ENCODE measurements around the gene SLC9A7. TPM values are rescaled to one million over a fixed set of nuclear protein-coding genes. Genes with fewer than 3 reads are reported as not detected.

The SLC9A7 gene
- total and polyA plus RNA-seq, 2 donors (not counting 1 experiment from before 2014, with no cell fraction given): 13.9 to 47.7 TPM

GRCh38 chrX:46576458-46576857, 182.5 kb downstream of the SLC9A7 start:
- Histone ChIP-seq H3K9me3 (ENCODE audit: control insufficient read depth, insufficient read depth, low read depth, low read length) (no peaks in the 10 kb centered on the region), H3K79me2 (ENCODE audit: control insufficient read depth, insufficient read depth, low read length) (peaks cover 7% of the 10 kb centered on the region), H3K27ac (ENCODE audit: insufficient read depth, low read length) (peak overlapping the region; percentile 14), H3K9ac (ENCODE audit: insufficient read depth, low read length) (no peak overlapping the region), H4K20me1 (ENCODE audit: control insufficient read depth, extremely low read depth, insufficient read depth, low read length) (no peaks in the 10 kb centered on the region), H3K4me1 (ENCODE audit: control insufficient read depth, extremely low read depth, insufficient read depth, low read length) (no peaks in the 10 kb centered on the region), H2AFZ (ENCODE audit: low read length) (no peak overlapping the region), H3K36me3 (ENCODE audit: control insufficient read depth, insufficient read depth, low read length) (no peaks in the 10 kb centered on the region), H3K27me3 (ENCODE audit: control insufficient read depth, insufficient read depth, low read length) (no peaks in the 10 kb centered on the region), H3K4me2 (ENCODE audit: extremely low read depth, insufficient read depth, low read length) (peak overlapping the region; percentile 68), H3K4me3 (replicated peaks in 1 of 4; ENCODE audit: control extremely low read depth in 1 of 4, insufficient read depth in 1 of 4, low read depth in 3 of 4, low read length in 4 of 4) (peak overlapping the region; percentile 45 to 77 (median 56))
- peak; percentile 29 to 39 for DNase-seq (ENCODE audit: low read depth in 2 of 2)
- no peak for TF ChIP-seq EZH2 (IDR thresholded peaks at IDR 0.05; ENCODE audit: low read length, missing control alignments)

- Histone ChIP-seq H2AFZ (ENCODE audit: low read length) (no peak overlapping the region), H3K4me1 (ENCODE audit: control insufficient read depth, extremely low read depth, insufficient read depth, low read length) (no peaks in the 10 kb centered on the region), H4K20me1 (ENCODE audit: control insufficient read depth, extremely low read depth, insufficient read depth, low read length) (no peaks in the 10 kb centered on the region), H3K27me3 (ENCODE audit: control insufficient read depth, insufficient read depth, low read length) (no peaks in the 10 kb centered on the region), H3K79me2 (ENCODE audit: control insufficient read depth, insufficient read depth, low read length) (peaks cover 7% of the 10 kb centered on the region), H3K36me3 (ENCODE audit: control insufficient read depth, insufficient read depth, low read length) (no peaks in the 10 kb centered on the region), H3K27ac (ENCODE audit: insufficient read depth, low read length) (no peak overlapping the region), H3K9ac (ENCODE audit: insufficient read depth, low read length) (no peak overlapping the region), H3K9me3 (ENCODE audit: control insufficient read depth, insufficient read depth, low read depth, low read length) (no peaks in the 10 kb centered on the region), H3K4me3 (replicated peaks in 1 of 4; ENCODE audit: control extremely low read depth in 1 of 4, insufficient read depth in 1 of 4, low read depth in 3 of 4, low read length in 4 of 4) (peak overlapping the region; percentile 45 to 77 (median 56)), H3K4me2 (ENCODE audit: extremely low read depth, insufficient read depth, low read length) (peak overlapping the region; percentile 68)
- DNase-seq (ENCODE audit: low read depth in 2 of 2): peak; percentile 40 to 70
- no peak for TF ChIP-seq EZH2 (IDR thresholded peaks at IDR 0.05; ENCODE audit: low read length, missing control alignments)
Observed at GRCh38 chrX:46575991-46576392, 182.9 kb downstream of the SLC9A7 start.

- H3K36me3 ChIP-seq (ENCODE audit: control insufficient read depth, insufficient read depth, low read length): no peaks in the 10 kb centered on the region
- no peaks in the 10 kb centered on the region for H4K20me1 ChIP-seq (ENCODE audit: control insufficient read depth, extremely low read depth, insufficient read depth, low read length)
- H3K9ac ChIP-seq (ENCODE audit: insufficient read depth, low read length): no peak overlapping the region
- TF ChIP-seq EZH2 (IDR thresholded peaks at IDR 0.05; ENCODE audit: low read length, missing control alignments) (no peak), CTCF (conservative IDR thresholded peaks at IDR 0.05 in 1 of 2, IDR thresholded peaks at IDR 0.05 in 1 of 2; ENCODE audit: low read depth in 1 of 2, low read length in 2 of 2) (no peak)
- no peak for DNase-seq (ENCODE audit: low read depth in 2 of 2)
- H2AFZ ChIP-seq (ENCODE audit: low read length): no peak overlapping the region
- H3K4me1 ChIP-seq (ENCODE audit: control insufficient read depth, extremely low read depth, insufficient read depth, low read length): no peaks in the 10 kb centered on the region
- peak overlapping the region; percentile 45 to 77 (median 56) for H3K4me3 ChIP-seq (replicated peaks in 1 of 4; ENCODE audit: control extremely low read depth in 1 of 4, insufficient read depth in 1 of 4, low read depth in 3 of 4, low read length in 4 of 4)
- peak overlapping the region; percentile 68 for H3K4me2 ChIP-seq (ENCODE audit: extremely low read depth, insufficient read depth, low read length)
- H3K27me3 ChIP-seq (ENCODE audit: control insufficient read depth, insufficient read depth, low read length): no peaks in the 10 kb centered on the region
- no peaks in the 10 kb centered on the region for H3K9me3 ChIP-seq (ENCODE audit: control insufficient read depth, insufficient read depth, low read depth, low read length)
- H3K79me2 ChIP-seq (ENCODE audit: control insufficient read depth, insufficient read depth, low read length): peaks cover 7% of the 10 kb centered on the region
- peak overlapping the region; percentile 20 for H3K27ac ChIP-seq (ENCODE audit: insufficient read depth, low read length)
Observed at GRCh38 chrX:46575586-46575985, 183.3 kb downstream of the SLC9A7 start.

- no peaks in the 10 kb centered on the region for H3K27me3 ChIP-seq (ENCODE audit: control insufficient read depth, insufficient read depth, low read length)
- no peaks in the 10 kb centered on the region for H4K20me1 ChIP-seq (ENCODE audit: control insufficient read depth, extremely low read depth, insufficient read depth, low read length)
- TF ChIP-seq EZH2 (IDR thresholded peaks at IDR 0.05; ENCODE audit: low read length, missing control alignments): no peak
- TF ChIP-seq CTCF (conservative IDR thresholded peaks at IDR 0.05 in 1 of 2, IDR thresholded peaks at IDR 0.05 in 1 of 2; ENCODE audit: low read depth in 1 of 2, low read length in 2 of 2): no peak
- peak in 1 of 2 donors; percentile 35 for DNase-seq (ENCODE audit: low read depth in 2 of 2)
- H3K36me3 ChIP-seq (ENCODE audit: control insufficient read depth, insufficient read depth, low read length): no peaks in the 10 kb centered on the region
- H3K4me2 ChIP-seq (ENCODE audit: extremely low read depth, insufficient read depth, low read length): peak overlapping the region; percentile 68
- H3K4me1 ChIP-seq (ENCODE audit: control insufficient read depth, extremely low read depth, insufficient read depth, low read length): no peaks in the 10 kb centered on the region
- H3K9me3 ChIP-seq (ENCODE audit: control insufficient read depth, insufficient read depth, low read depth, low read length): no peaks in the 10 kb centered on the region
- peaks cover 4% of the 10 kb centered on the region for H3K79me2 ChIP-seq (ENCODE audit: control insufficient read depth, insufficient read depth, low read length)
- H3K9ac ChIP-seq (ENCODE audit: insufficient read depth, low read length): peak overlapping the region; percentile 23
- no peak overlapping the region for H2AFZ ChIP-seq (ENCODE audit: low read length)
- no peak overlapping the region for H3K27ac ChIP-seq (ENCODE audit: insufficient read depth, low read length)
- peak overlapping the region; percentile 51 to 77 (median 56) for H3K4me3 ChIP-seq (replicated peaks in 1 of 4; ENCODE audit: control extremely low read depth in 1 of 4, insufficient read depth in 1 of 4, low read depth in 3 of 4, low read length in 4 of 4)
Observed at GRCh38 chrX:46574774-46575381, 184.0 kb downstream of the SLC9A7 start.
